Activated T-cell treated with anti-CD3 and anti-CD28 coated beads, Interleukin-2, amount 50 U/mL, for 72 hours (primary cell): Measurements from ENCODE around the gene TMEM91. TPM values are rescaled to one million over a fixed set of nuclear protein-coding genes. Genes with fewer than 3 reads are reported as not detected.
"Not testable (repeated sequence)": the region's sequence is repeated elsewhere in the genome, so short reads cannot be mapped to it uniquely, and the experiment has no call there.

Experiments
- ATAC-seq, 2 donors: fragments of 150-1000 bp; cut with Tn5 transposase; replicated peaks in 1 of 2; 2 replicates each; pipeline ENCODE4 v1.10.0; 2021; ENCODE audit warnings: moderate library complexity in 2 of 2, mild to moderate bottlenecking in 1 of 2
- DNase-seq, 2 donors: peaks; one replicate each; pipeline ENCODE4 v3.0.0; 2021 to 2022; ENCODE audit warnings: mixed read lengths in 1 of 2
- H3K27ac Mint-ChIP-seq: one replicate; pipeline ENCODE4 v1.8.0; 2022; ENCODE audit warnings: mild to moderate bottlenecking, moderate library complexity, mixed read lengths
- H3K27me3 Mint-ChIP-seq: one replicate; pipeline ENCODE4 v1.8.0; 2022; ENCODE audit warnings: low read depth, mixed read lengths
- H3K36me3 Mint-ChIP-seq, 2 donors: one replicate each; pipeline ENCODE4 v1.8.0; 2022; ENCODE audit warnings: mixed read lengths in 2 of 2, mild to moderate bottlenecking in 1 of 2; ENCODE audit not compliant: insufficient read depth in 2 of 2
- H3K4me1 Mint-ChIP-seq: one replicate; pipeline ENCODE4 v1.8.0; 2022; ENCODE audit warnings: low read depth, mixed read lengths
- H3K4me3 Mint-ChIP-seq, 2 donors: one replicate each; pipeline ENCODE4 v1.8.0; 2022; ENCODE audit warnings: mild to moderate bottlenecking in 2 of 2, mixed read lengths in 2 of 2, moderate library complexity in 2 of 2
- H3K9me3 Mint-ChIP-seq, 2 donors: one replicate each; pipeline ENCODE4 v1.8.0; 2022; ENCODE audit warnings: mixed read lengths in 2 of 2
- total RNA-seq, 2 donors: library from RNA; stranded (reverse); gene quantifications; one replicate each; pipeline ENCODE4 v1.2.3, GENCODE V29; 2022

The TMEM91 gene
- total RNA-seq, 2 donors from 2014 or later: 12.3 to 12.8 TPM

GRCh38 chr19:41356984-41357739 lies 19.2 kb upstream of the TMEM91 start:
- peak overlapping the region; percentile 74 to 79 for H3K4me3 Mint-ChIP-seq
- H3K27me3 Mint-ChIP-seq: no peaks in the 10 kb centered on the region
- no peaks in the 10 kb centered on the region for H3K9me3 Mint-ChIP-seq
- H3K27ac Mint-ChIP-seq: peak overlapping the region; percentile 97
- H3K36me3 Mint-ChIP-seq: peaks cover 3 to 6% of the 10 kb centered on the region in 2 donors
- DNase-seq (peak; percentile 46 to 48), ATAC-seq (peak in 1 of 2 donors; percentile 5)
- H3K4me1 Mint-ChIP-seq: peaks cover 58% of the 10 kb centered on the region

DNA sequence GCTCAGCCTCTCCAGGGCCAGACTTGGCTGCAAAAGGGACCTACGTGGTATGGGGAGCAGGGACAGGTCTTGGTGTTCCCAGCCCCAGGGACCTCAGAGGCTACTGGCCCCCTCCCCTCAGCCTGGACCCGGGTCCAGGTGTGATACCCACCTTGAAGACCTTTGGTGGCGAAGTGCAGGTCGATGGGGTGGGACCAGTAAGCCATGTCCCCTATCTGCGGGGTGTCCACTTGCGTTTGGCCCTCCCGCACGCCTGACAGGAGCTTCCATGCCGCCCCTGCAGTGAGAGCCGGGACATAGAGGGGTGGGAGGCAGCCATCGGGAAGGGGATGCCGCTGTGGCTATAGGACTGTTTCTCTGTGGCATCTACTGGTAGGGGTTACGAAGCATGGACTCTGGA lies 18.6 kb upstream of the TMEM91 start:
- H3K4me1 Mint-ChIP-seq: peaks cover 61% of the 10 kb centered on the region
- peak overlapping the region; percentile 31 for H3K27ac Mint-ChIP-seq
- peaks cover 0 to 6% of the 10 kb centered on the region in 2 donors for H3K36me3 Mint-ChIP-seq
- no peaks in the 10 kb centered on the region for H3K9me3 Mint-ChIP-seq
- H3K4me3 Mint-ChIP-seq: peak overlapping the region in 1 of 2 donors; percentile 74
- H3K27me3 Mint-ChIP-seq: no peaks in the 10 kb centered on the region
- no peak for ATAC-seq
- DNase-seq: no peak

DNA sequence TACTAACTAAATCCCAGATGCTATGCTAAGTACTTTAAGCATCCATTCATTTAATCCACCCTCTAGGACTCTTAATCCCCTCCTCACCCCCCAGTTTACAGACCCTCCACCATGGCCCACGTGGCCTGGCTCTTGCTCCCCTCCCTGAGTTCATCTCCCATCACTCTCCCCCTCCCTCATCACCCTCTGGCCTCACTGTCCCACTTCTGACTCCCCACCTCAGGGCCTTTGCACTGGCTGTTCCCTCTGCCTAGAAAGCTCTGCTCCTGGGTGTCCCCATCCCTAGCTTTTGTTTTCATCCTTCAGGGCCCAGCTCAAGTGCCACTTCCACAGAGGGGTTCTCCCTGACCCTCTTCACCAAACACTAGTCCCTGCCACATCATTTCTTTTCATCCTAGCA lies 16.6 kb upstream of the TMEM91 start:
- ATAC-seq (no peak), DNase-seq (no peak)
- H3K36me3 Mint-ChIP-seq: peaks cover 3 to 4% of the 10 kb centered on the region in 2 donors
- no peaks in the 10 kb centered on the region for H3K27me3 Mint-ChIP-seq
- H3K4me3 Mint-ChIP-seq: no peak overlapping the region
- peaks cover 60% of the 10 kb centered on the region for H3K4me1 Mint-ChIP-seq
- no peaks in the 10 kb centered on the region for H3K9me3 Mint-ChIP-seq
- peak overlapping the region; percentile 49 for H3K27ac Mint-ChIP-seq

- Mint-ChIP-seq H3K27me3 (no peaks in the 10 kb centered on the region), H3K4me1 (peaks cover 47% of the 10 kb centered on the region), H3K36me3 (peaks cover 2 to 3% of the 10 kb centered on the region in 2 donors), H3K27ac (peak overlapping the region; percentile 75), H3K9me3 (no peaks in the 10 kb centered on the region), H3K4me3 (peak overlapping the region; percentile 95 to 98)
- no peak for ATAC-seq
- no peak for DNase-seq
Observed at GRCh38 chr19:41362143-41362847, 14.0 kb upstream of the TMEM91 start.

- ATAC-seq (no peak), DNase-seq (peak in 1 of 2 donors; percentile 5)
- peaks cover 2 to 3% of the 10 kb centered on the region in 2 donors for H3K36me3 Mint-ChIP-seq
- H3K27ac Mint-ChIP-seq: peak overlapping the region; percentile 88
- H3K4me1 Mint-ChIP-seq: peaks cover 42% of the 10 kb centered on the region
- H3K4me3 Mint-ChIP-seq: peak overlapping the region; percentile 95 to 98
- no peaks in the 10 kb centered on the region for H3K27me3 Mint-ChIP-seq
- H3K9me3 Mint-ChIP-seq: no peaks in the 10 kb centered on the region
Observed at GRCh38 chr19:41363371-41363752, 13.0 kb upstream of the TMEM91 start.

- Mint-ChIP-seq H3K4me3 (peak within 1 kb of the TSS; percentile 95 to 98), H3K9me3 (no peaks in the 10 kb centered on the region), H3K36me3 (peaks cover 2 to 3% of the 10 kb centered on the region in 2 donors), H3K27ac (peak within 1 kb of the TSS; percentile 88), H3K4me1 (peaks cover 39% of the 10 kb centered on the region), H3K27me3 (no peaks in the 10 kb centered on the region)
- ATAC-seq: peak; percentile 98
- peak; percentile 96 to 99 for DNase-seq
Observed at GRCh38 chr19:41363753-41364523, 12.4 kb upstream of the TMEM91 start, which contains the start of gene B9D2. B9D2 (minus strand) TSS chr19:41364149; CDS start chr19:41363519, 630 bp downstream.

DNA sequence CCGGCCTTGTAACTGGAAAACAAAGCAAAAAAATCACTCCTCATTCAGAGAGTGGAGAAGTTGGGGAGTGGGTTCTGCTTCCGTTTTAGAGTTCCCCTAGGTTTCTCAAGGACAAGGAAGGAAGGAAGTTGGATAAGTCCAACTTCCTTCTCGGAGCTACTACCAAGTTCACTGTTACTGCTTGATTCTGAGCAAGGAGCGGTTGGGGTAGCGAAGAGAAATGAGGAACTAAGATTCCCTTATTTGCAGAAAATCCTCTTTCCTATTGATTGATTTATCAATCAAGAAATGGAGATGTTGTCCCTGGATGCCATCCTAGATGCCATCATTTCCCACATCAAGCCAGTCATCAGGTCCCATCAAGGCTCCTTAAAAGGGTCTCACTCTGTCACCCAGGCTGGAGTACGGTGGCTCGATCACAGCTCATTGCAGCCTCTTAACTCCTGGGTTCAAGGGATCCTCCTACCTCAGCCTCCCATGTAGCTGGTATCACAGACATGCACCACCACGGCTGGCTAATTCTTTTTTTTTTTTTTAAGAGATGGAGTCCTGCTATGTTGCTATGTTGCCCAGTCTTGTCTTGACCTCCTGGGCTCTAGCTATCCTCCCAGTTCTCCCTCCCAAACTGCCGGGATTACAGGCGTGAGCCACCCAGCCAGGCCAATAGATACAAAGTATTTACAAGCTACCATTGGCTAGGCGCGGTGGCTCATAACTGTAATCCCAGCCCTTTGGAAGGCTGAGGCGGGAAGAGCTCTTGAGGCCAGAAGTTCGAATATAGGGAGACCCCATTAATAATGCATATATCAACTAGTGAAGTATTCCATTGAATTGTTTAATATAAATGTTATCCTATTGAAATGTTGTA lies 11.6 kb upstream of the TMEM91 start:
- Mint-ChIP-seq H3K27me3 (no peaks in the 10 kb centered on the region), H3K4me1 (peaks cover 31% of the 10 kb centered on the region), H3K9me3 (no peaks in the 10 kb centered on the region), H3K27ac (peak overlapping the region; percentile 88), H3K36me3 (peaks cover 2 to 3% of the 10 kb centered on the region in 2 donors), H3K4me3 (peak overlapping the region; percentile 95 to 98)
- no peak for ATAC-seq
- DNase-seq: peak in 1 of 2 donors; percentile 6

- DNase-seq: peak; percentile 23 to 33
- H3K4me3 Mint-ChIP-seq: peak overlapping the region in 1 of 2 donors; percentile 24
Observed at GRCh38 chr19:41366089-41366488, 10.2 kb upstream of the TMEM91 start.

GRCh38 chr19:41367848-41368301 lies 8.5 kb upstream of the TMEM91 start:
- Mint-ChIP-seq H3K4me1 (peaks cover 23% of the 10 kb centered on the region), H3K27me3 (no peaks in the 10 kb centered on the region), H3K36me3 (peaks cover 0 to 3% of the 10 kb centered on the region in 2 donors), H3K4me3 (no peak overlapping the region), H3K9me3 (no peaks in the 10 kb centered on the region), H3K27ac (no peak overlapping the region)
- ATAC-seq (no peak), DNase-seq (no peak)

More at GRCh38 chr19:41366089-41366488, 10.2 kb upstream of the TMEM91 start:
- H3K27ac Mint-ChIP-seq: no peak overlapping the region
- H3K36me3 Mint-ChIP-seq: peaks cover 0 to 3% of the 10 kb centered on the region in 2 donors
- H3K27me3 Mint-ChIP-seq: no peaks in the 10 kb centered on the region
- H3K9me3 Mint-ChIP-seq: no peaks in the 10 kb centered on the region
- H3K4me1 Mint-ChIP-seq: peaks cover 29% of the 10 kb centered on the region
- ATAC-seq: no peak

- ATAC-seq: no peak
- no peak for DNase-seq
- no peak overlapping the region for H3K4me3 Mint-ChIP-seq
- no peak overlapping the region for H3K27ac Mint-ChIP-seq
- H3K4me1 Mint-ChIP-seq: peaks cover 16% of the 10 kb centered on the region
- H3K9me3 Mint-ChIP-seq: no peaks in the 10 kb centered on the region
- no peaks in the 10 kb centered on the region for H3K36me3 Mint-ChIP-seq
- no peaks in the 10 kb centered on the region for H3K27me3 Mint-ChIP-seq
Observed at GRCh38 chr19:41369769-41370168, 6.6 kb upstream of the TMEM91 start.

DNA sequence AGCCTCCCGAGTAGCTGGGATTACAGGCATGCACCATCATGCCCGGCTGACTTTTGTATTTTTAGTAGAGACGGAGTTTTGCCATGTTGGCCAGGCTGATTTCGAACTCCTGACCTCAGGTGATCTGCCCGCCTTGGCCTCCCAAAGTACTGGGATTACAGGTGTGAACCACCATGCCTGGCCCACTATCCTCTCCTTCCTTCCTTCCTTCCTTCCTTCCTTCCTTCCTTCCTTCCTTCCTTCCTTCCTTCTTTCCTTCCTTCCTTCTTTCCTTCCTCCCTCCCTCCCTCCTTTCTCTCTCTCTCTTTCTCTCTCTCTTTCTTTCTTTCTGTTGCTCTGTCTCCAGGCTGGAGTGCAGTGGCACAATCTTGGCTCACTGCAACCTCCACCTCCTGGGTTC lies 5.2 kb upstream of the TMEM91 start:
- DNase-seq, H3K27ac Mint-ChIP-seq, H3K36me3 Mint-ChIP-seq, ATAC-seq, H3K9me3 Mint-ChIP-seq, H3K4me3 Mint-ChIP-seq, H3K27me3 Mint-ChIP-seq: not testable (repeated sequence)
- H3K4me1 Mint-ChIP-seq: peaks cover 19% of the 10 kb centered on the region

DNA sequence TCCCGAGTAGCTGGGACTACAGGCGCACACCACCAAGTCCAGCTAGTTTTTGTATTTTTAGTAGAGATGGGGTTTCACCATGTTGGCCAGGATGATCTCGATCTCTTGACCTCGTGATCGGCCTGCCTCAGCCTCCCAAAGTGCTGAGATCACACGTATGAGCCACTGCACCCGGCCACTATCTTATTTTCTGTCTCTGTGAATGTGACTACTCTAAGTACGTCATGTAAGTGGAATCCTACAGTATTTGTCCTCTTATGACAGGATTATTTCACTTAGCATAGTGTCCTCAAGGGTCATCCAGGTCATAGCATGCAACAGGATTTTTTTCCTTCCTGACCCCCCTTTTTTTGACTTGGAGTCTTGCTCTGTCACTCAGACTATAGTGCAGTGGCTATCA lies 4.8 kb upstream of the TMEM91 start:
- Mint-ChIP-seq H3K27me3 (no peaks in the 10 kb centered on the region), H3K27ac (no peak overlapping the region), H3K36me3 (no peaks in the 10 kb centered on the region), H3K9me3 (no peaks in the 10 kb centered on the region), H3K4me3 (no peak overlapping the region), H3K4me1 (peaks cover 17% of the 10 kb centered on the region)
- ATAC-seq (no peak), DNase-seq (no peak)
